HL-60/S4 treated with phorbol 12-myristate 13-acetate at 8.2 ng/mL for 4 days and 3 days (cell line): ENCODE data around the gene DISP2.

Experiments used
- in situ Hi-C: fragments of 300-500 bp; cut with MboI; formaldehyde crosslinking; loops from 2 replicates; pipeline ENCODE4 v1.15.0; 2022; ENCODE audit warnings: low sequenced_read_pairs

DISP2 gene

GRCh38 chr15:40342416-40343320 is 15.4 kb upstream of the DISP2 start:
- in situ Hi-C loops = no loop called here

- in situ Hi-C loops = no loop called here
Observed at GRCh38 chr15:40343512-40343911, 14.5 kb upstream of the DISP2 start.

GRCh38 chr15:40344217-40344616 is 13.8 kb upstream of the DISP2 start:
- in situ Hi-C loops = no loop called here

DNA sequence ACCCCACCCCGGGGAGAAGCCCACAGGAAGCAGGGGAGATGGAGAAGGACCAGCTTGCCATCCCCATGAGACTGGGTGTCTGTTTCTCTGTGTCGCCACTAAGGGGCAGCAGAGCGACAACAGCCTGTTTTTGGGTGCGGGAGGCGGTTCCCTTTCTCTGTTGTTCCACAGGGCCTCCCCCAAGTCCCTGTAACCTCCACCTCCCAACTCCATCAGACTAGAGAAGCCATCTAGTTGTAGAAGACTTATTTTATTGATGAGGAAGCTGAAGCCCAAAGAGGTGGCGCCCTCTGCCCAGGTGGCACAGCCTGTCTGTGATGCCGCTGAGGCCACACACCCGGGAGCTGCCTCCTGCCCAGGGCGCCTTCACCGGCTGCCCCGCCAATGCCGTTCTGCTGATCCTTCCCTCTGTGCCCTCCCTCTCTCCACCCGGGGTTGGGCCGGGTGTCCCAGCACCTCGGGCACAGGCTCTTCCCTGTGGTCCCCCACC is 13.3 kb upstream of the DISP2 start:
- in situ Hi-C loops = no loop called here

- in situ Hi-C loops = no loop called here
Observed at GRCh38 chr15:40345225-40345866, 12.7 kb upstream of the DISP2 start.

DNA sequence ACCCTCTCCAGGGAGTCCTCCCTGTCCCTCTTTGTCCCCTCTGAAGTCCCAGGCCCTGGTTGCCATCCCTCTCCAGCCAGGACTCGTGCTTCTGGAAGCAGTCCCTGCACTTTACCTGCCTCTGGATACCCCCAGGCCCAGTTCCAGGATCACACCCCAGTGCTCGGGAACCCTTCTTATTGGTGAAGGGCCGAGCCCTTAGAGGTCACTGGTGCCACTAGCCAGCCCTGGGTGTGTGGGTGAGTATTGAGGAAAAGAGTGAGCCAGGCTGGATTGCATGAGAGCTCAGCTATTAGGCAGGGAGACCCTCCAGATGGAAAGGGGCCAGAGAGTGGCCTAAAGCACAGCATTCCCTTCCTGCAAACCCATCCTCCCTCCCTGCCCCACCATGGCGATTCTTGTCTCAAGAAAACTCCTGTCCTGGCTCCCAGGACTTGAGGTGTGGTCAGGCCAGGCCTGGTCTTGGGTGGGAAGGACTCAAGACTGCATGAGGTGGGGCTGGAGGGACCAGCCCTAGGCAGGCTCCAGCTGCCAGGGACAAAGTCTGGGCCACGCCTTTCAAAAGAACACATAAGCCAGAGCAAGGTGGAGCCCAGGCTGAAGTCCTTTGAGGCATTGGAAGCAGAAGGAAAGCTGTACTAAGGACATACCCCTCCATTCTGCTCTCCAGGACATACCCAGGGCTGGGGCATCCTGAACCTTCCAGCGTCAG is 12.0 kb upstream of the DISP2 start:
- in situ Hi-C loops = no loop called here

DNA sequence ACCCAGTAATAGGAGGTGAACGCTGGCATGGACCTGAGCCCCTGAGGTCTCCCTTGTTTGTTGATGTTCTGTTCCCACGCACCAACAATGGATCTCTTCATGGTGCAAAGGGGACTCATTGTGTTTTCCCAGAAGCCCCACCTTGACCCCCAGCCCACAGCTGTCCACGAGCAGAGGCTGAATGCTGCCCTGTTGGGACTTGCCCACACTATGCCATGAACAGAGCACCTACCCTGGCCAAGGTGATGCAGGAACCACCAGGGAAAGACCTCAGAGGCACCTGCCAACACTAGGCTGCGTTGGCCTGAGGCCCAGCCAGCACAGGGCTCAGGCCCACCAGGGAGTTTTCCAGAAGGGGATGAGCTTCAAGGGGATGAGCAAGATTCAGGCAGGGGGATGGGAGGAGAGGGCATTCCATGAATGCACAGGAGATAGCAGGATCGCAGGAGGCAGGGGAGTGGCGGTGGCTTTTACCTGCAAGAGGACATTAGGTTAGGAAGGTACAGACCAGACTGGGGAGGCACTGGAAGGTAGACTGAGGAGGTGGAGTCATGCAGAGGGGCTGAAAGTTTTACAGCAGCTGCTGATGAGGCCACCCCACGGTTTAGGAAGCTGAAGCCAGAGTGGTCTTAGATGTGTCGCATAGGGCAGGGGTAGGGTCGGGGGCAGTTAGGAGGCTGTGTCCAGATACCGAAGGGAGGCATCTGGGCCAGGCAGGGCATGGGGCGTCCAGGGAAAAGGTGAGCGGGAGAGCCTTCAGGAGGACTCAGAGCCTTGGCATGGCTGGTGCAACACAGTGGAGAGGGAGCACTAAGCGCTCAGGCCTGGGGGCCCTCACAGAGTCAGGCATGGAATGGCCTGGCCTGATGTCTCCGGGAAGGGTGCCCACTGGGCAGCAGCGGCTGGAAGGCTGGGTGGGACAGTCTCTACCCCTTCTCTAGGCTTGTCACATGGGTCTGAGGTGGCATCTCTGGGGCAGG is 11.2 kb upstream of the DISP2 start:
- in situ Hi-C loops = no loop called here

- in situ Hi-C loops = no loop called here
Observed at GRCh38 chr15:40347559-40348473, 10.2 kb upstream of the DISP2 start.

DNA sequence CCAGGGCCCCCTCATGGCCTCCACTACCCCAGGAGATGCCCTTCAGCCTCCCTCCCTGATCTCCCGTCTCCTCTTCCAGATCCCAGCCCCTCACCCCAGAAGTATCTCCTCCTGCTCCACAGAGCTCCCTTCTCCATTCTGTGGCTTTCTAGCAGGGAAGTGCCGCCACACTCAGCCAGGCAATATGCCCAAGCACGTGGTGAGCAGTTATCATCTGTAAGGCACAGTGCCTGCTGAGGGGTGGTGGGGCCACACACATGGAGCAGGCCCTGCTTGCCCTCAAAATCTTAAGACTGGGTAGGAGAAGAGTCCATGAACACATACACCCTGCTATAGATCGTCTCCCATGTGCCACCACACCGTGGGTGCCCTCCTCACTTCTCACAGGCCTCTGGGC is 9.5 kb upstream of the DISP2 start:
- in situ Hi-C loops = no loop called here

DNA sequence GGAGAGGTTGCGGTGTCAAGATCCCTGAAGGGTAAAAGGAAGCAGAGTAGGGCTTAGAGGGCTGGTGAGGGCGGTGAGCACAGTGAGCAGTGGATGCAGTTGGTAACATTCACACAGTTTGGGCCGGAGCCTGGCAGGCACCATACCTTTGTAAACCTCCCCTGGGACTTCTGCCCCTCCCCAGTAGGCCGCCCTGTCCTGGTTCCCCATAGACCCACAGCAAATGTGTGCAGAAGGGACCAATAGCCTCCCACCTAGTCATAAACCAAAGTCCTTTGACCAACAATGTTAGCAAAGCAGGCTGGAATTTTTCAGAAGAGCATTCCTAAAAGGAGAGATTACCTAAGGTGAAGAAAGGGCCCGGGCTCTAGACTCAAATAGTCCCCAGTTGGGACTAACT is 8.9 kb upstream of the DISP2 start:
- in situ Hi-C loops = no loop called here

DNA sequence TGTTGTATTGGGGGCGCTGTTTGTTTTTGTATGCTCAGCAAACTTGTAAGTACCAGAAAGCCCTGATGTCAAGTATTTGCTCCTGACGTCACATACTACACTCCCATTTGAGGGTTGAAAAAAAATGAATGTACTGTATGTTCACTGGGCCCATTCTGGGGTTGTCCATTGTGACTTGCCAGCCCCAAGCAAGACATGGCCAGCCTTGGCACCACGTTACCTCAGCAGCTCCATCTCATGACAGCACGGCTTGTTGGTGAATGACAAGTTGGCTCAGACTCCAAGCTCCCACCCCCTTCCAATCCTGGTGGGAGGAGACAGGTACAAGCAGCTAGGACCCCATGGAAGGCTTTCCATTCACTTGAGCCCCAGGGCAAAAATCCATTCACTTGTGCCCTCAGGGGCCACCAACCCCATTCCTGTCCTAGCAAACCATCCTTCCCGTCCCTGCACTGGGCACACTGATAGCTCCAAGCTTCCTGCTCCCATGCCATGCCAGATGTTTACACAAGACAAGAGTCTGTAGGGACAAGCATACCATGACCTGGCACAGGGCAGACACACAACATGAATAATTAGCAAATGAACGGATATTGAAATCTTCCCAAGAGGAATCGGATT is 5.6 kb upstream of the DISP2 start:
- in situ Hi-C loops = no loop called here

DNA sequence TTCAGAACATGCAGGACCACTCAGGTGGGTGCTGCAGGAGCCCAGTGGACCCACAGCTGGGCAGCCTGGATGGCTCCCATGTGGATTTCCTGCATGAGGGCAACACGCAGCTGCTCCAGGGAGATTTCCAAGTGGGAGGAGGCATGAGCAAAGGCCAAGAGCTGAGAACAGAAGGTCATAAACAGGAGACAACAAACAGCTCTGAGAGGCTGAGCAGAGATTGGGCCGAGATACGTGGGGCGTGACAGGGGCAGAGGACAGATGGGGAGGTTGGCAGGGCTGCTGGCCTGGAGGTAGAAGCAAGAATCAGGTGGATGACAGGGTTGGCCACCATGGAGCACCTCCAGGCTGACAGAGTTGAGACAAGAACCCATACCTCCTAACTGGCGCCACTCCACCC is 4.3 kb upstream of the DISP2 start:
- in situ Hi-C loops = no loop called here

- in situ Hi-C loops = no loop called here
Observed at GRCh38 chr15:40354408-40355171, 3.4 kb upstream of the DISP2 start.

- in situ Hi-C loops = no loop called here
Observed at GRCh38 chr15:40355976-40356585, 1.9 kb upstream of the DISP2 start.

GRCh38 chr15:40357246-40357645 is 773 bp upstream of the DISP2 start:
- in situ Hi-C loops = no loop called here

GRCh38 chr15:40358471-40359353 is 693 bp downstream of the DISP2 start:
- in situ Hi-C loops = no loop called here

DNA sequence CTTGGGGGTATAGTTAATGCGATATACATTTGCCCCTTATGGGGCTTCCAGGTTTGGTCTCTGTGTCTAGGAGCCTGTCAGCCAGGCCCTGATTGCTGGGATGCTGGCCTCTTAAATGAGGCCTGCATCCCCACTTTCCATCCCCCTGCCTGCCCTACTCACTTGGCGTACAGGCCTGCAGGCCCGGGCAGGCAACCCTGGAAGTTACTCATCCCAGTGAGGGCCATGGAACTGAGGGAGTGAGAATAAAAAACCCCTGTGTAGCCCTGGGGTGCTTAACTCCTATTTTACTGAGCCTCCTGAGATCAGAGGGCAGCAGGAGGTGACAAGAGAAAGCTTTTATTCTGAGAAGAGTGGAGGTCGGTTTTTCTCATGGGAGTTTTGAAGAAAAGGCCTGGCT is 2.0 kb downstream of the DISP2 start:
- in situ Hi-C loops = no loop called here
